22Rv1 (cell line): ENCODE results near the gene PRAF2.

Experiments used
- H3K27ac ChIP-seq: fragments of 450-650 bp; 2 replicates; pipeline ENCODE4 v1.5.1; 2017
- ZFX ChIP-seq: fragments of 450-650 bp; IDR thresholded peaks from 2 replicates; pipeline ENCODE4 v1.6.1; 2017; ENCODE audit warnings: antibody characterized with exemption, borderline replicate concordance
- TF ChIP-seq, protein P1 (sequence below): fragments of 450-650 bp; IDR thresholded peaks from 2 replicates; pipeline ENCODE4 v1.5.1; 2017; ENCODE audit warnings: mild to moderate bottlenecking

PRAF2 gene

DNA sequence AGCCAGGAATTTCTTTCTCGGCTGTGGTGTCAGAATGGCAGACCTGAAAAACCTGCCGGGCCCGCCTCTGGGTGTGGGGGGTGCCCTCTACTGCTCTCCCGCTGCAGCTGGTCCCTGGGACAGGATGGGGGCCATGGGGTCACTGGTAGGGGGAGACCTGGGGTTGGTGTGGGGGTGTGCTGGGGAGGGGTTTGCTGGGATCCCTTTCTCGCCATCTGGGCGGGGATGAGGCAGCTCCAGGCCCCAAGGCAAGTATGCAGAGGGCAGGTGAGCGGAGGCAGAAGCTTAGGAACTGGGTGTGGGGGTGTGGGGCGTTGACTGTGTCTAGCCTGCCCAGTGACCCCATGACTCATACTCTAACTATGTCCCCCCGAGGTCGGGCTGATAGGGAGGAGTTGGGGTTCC is 14.1 kb downstream of the PRAF2 start:
- TF ChIP-seq, protein P1, sequence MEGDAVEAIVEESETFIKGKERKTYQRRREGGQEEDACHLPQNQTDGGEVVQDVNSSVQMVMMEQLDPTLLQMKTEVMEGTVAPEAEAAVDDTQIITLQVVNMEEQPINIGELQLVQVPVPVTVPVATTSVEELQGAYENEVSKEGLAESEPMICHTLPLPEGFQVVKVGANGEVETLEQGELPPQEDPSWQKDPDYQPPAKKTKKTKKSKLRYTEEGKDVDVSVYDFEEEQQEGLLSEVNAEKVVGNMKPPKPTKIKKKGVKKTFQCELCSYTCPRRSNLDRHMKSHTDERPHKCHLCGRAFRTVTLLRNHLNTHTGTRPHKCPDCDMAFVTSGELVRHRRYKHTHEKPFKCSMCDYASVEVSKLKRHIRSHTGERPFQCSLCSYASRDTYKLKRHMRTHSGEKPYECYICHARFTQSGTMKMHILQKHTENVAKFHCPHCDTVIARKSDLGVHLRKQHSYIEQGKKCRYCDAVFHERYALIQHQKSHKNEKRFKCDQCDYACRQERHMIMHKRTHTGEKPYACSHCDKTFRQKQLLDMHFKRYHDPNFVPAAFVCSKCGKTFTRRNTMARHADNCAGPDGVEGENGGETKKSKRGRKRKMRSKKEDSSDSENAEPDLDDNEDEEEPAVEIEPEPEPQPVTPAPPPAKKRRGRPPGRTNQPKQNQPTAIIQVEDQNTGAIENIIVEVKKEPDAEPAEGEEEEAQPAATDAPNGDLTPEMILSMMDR = no peak
- TF ChIP-seq ZFX = no peak
- peak overlapping the region; percentile 59 for H3K27ac ChIP-seq

DNA sequence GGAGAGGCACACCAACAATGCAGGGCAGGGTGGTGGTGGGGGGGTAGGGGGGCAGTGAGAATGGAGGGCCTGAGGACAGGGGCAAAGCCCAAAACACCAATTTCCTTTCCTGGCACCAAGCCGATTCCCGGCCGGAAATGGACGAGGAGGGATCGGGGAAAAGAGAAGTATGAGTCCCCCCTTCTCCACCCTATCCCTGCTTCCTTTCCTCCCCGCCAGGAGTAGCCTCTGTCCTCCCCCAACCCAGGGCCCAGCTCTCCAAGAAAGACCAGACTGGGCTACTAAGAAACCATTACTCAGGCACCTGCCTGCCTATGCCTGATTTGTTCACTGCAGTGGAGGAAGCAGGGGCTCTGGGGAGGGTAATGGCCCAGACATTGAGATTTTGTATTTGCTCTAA is 14.6 kb downstream of the PRAF2 start:
- peak overlapping the region; percentile 59 for H3K27ac ChIP-seq
- TF ChIP-seq ZFX = no peak
- TF ChIP-seq, protein P1 = no peak

DNA sequence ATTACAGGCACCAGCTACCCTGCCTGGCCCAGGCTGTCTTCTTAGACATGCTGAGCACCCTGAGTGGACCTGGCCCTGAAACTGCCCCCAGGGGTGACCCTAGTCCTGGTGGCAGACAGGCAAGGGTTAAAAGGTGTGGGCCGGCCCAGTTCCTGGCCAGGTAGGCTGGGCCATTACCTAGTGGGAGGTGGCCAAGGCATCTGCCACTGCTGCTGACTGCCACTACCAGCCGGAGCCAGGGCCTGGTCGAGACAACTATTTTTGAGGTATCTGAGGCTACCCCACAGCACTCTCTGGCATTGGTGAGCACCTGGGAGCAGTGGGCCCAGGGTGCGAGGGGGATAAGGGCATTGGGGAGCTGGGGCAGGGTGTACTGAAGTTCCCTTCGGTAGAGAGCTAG is 15.0 kb downstream of the PRAF2 start, which contains the start of gene CCDC120:
CCDC120 (plus strand) TSS at position 206 of the 400 bp plus-strand sequence. CDS start 3,043 bp downstream, outside the sequence.
- H3K27ac ChIP-seq = peak within 1 kb of the TSS; percentile 59
- TF ChIP-seq, protein P1 = no peak
- no peak for TF ChIP-seq ZFX

DNA sequence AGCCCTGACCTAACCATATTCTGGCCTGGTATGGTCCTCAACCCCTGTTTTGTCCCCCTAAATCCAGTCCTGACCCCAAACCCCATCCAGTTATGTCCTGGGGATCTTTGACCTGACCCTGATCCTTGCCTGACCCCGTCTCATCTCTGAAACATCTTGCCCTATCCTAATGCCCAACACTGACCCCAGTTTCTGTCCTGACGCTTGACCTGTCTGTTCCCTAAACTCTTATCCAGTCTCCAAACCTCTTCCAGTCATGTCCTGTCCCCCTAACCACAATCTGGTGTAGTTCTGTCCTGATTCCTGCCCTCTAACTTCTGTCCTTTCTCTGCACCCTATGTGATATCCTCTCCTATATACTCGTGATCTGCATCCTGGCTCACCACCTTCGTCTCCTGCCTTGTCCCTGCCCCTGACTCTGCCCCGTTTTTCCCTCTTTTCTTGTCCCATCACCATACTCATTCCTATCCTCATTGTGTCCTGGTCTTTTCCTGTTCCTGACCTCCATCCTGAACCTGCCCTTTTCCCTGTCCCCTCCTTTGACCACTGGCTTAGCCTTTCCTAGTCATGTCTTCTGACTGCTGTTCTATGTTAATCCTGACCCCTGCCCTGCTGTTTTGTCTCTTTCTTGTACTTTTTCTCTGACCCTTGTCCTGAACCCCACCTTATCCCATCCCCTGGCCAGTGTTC is 19.6 kb downstream of the PRAF2 start:
- H3K27ac ChIP-seq = no peak overlapping the region
- TF ChIP-seq, protein P1 = no peak
- no peak for TF ChIP-seq ZFX

DNA sequence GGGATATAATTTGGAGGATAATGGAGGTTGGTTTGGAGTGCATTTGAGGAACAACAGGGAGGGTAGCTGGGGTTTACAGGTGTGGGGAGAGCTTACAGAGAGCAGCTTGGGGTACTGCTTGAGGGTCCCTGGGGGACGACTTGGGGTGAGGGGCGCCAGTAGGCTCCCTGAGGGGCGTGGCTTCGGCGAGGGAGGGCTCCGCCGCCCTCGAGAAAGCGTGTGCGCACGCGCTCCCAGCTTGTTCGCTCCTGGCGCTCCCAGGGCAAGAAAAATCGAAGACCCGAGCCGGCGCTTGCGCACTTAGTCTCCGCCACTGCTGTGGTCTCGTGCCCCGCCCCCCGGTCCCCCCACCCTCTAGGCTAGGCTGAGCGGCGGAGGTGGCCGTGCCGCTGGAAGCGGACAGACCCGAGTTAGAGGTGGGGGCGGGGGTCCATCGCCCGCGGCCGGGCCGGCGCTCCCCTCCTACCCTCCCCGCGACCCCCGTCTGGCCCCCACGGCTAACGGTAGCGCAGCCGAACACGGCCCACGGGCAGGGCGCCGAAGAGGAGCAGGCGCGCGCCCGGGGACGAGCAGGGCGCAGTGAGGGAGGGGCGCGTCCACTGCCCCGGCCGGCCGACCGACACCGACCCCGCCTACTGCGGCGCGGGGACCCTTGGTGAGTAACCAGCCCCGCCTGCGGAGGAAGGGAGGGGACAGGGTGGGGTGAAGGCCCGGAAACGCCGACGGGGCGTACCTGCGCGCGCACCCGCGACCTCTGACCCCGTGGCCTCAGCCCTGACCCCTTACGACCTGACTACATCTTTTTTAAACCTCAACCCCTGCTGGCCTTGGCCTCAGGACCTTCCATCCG is 20.4 kb downstream of the PRAF2 start:
- H3K27ac ChIP-seq = 0 out of 2 replicates have a peak overlapping the region, but pooled peaks have one; percentile 20
- no peak for TF ChIP-seq ZFX
- TF ChIP-seq, protein P1 = no peak

DNA sequence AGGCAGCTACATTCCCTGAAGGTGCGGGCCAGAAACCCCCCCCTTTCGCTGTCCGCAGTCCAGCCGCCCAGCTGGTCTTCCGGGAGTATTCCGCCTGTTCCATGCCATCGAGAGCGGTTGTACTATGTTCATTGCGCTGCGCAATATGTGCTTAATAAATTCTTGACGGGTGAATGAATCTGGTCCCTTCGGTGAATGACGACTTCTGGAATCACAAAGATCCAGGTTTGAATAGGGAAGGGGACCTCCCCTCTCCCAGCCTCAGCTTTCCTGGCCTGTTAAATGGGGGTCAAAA is 29.9 kb downstream of the PRAF2 start:
- no peak for TF ChIP-seq ZFX
- TF ChIP-seq, protein P1 = peak; percentile 29
- peak overlapping the region; percentile 53; the same call in 1 of the 2 replicates for H3K27ac ChIP-seq
